NT2/D1 (cell line): ENCODE results near the gene DRC3.

Source experiments
- SUZ12 ChIP-seq: IDR thresholded peaks from 2 replicates; pipeline ENCODE4 v1.6.1; 2011; ENCODE audit not compliant: insufficient read length, insufficient read depth; ENCODE audit errors: extremely low read depth
- YY1 ChIP-seq: IDR thresholded peaks from 2 replicates; pipeline ENCODE4 v1.6.1; 2011; ENCODE audit not compliant: insufficient read length, insufficient read depth
- ZNF274 ChIP-seq: IDR thresholded peaks from 2 replicates; pipeline ENCODE4 v1.6.1; 2011; ENCODE audit warnings: mild to moderate bottlenecking, low read depth, low read length

DNA sequence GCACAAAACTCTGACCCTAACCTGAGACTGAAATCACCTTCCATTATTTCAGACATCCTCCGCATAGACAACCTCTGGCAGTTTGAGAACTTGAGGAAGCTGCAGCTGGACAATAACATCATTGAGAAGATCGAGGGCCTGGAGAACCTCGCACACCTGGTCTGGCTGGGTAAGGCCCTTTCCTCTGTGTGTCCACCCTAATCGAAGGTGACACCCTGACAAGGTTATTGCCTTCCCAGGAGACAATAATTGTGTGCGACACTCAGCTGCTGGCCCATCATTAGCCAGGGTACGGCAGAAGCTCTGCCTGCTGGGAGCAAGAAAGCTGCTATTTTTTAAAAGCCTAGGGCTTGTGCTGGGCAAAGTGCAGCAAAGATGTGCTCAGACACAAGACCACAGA, 11.1 kb downstream of the DRC3 start:
- no peak for TF ChIP-seq SUZ12
- TF ChIP-seq YY1: no peak
- no peak for TF ChIP-seq ZNF274
